ENCODE data around the gene WDFY3.

- TF ChIP-seq, protein P1, sequence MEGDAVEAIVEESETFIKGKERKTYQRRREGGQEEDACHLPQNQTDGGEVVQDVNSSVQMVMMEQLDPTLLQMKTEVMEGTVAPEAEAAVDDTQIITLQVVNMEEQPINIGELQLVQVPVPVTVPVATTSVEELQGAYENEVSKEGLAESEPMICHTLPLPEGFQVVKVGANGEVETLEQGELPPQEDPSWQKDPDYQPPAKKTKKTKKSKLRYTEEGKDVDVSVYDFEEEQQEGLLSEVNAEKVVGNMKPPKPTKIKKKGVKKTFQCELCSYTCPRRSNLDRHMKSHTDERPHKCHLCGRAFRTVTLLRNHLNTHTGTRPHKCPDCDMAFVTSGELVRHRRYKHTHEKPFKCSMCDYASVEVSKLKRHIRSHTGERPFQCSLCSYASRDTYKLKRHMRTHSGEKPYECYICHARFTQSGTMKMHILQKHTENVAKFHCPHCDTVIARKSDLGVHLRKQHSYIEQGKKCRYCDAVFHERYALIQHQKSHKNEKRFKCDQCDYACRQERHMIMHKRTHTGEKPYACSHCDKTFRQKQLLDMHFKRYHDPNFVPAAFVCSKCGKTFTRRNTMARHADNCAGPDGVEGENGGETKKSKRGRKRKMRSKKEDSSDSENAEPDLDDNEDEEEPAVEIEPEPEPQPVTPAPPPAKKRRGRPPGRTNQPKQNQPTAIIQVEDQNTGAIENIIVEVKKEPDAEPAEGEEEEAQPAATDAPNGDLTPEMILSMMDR (IDR thresholded peaks at IDR 0.05), result no peak
- no peak for TF ChIP-seq POLR2A (IDR thresholded peaks at IDR 0.05)
Measured at GRCh38 chr4:84870398-84871163, 95.9 kb downstream of the WDFY3 start.
